ENCODE measurements around the gene MED1.

DNA sequence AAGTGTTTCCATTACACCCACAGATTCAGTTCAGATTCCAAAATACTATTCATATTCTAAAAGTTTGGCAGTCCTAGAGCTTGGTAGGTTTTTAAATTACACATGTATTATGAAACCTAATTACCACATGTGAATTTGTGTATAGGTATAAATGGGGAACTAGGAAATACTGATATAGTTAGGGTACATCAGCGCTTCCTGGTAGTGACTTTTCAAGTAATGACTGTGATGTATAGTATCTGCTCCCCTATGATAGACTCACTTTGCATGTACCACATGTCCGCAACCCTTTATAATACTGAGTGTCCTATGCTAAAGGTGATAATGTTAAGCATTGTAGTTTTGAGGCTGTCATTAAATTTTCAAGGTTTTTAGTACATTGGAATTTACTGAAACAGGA is 33.1 kb upstream of the MED1 start:
- TF ChIP-seq POLR2AphosphoS5 (IDR thresholded peaks at IDR 0.05; ENCODE audit: insufficient read depth in 1 of 2, low read depth in 1 of 2) (no peak), CTCF (IDR thresholded peaks at IDR 0.05) (no peak), POLR2A (IDR thresholded peaks at IDR 0.05) (no peak)
